SH-SY5Y (cell line): Measurements from ENCODE around the gene TTC28.
A peak's percentile ranks its signal among the peaks of the same experiment; 100 is the strongest.

Experiments
- GATA2 ChIP-seq: IDR thresholded peaks from 2 replicates; pipeline ENCODE4 v1.6.1; 2011; ENCODE audit warnings: mild to moderate bottlenecking, low read depth, low read length
- GATA3 ChIP-seq: IDR thresholded peaks from 2 replicates; pipeline ENCODE4 v1.6.1; 2011; ENCODE audit warnings: low read depth, mild to moderate bottlenecking, low read length, moderate library complexity

Gene TTC28

DNA sequence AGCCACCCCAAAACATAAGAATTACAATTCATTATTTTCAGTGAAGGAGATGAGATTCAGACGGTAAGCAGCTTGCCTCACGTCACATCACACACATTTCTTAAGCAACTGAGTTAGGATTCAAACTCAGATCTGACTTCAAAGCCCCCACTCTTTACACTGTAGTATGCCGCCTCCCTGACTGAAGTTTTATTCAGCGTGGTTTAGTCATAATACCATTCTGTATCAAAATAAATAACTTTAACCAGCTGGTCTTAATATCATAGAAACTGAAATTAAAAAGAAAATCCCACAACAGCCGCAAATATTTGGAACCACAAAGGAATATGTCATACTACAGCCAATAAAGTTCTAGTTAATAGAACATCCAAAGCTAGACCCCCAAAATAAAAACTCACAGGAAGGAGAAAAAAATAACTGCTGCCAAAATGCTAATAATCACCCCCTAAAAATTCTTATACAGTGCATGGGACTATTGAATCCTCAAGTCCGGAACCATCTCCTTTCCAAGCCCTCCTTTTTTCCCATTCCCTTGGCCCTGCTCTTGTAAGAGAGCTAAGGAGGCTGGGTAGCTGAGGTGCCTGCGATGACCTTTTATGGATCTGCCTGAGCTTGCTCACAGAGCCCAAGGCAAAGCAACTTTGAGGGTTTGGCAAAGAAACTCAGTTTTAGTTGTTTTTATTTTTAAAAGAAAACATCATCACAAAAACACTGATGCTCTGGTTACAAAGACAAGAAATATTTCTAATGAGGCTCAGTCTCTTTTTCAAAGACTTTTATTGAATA, 334.5 kb downstream of the TTC28 start:
- TF ChIP-seq GATA2 (no peak), GATA3 (no peak)

DNA sequence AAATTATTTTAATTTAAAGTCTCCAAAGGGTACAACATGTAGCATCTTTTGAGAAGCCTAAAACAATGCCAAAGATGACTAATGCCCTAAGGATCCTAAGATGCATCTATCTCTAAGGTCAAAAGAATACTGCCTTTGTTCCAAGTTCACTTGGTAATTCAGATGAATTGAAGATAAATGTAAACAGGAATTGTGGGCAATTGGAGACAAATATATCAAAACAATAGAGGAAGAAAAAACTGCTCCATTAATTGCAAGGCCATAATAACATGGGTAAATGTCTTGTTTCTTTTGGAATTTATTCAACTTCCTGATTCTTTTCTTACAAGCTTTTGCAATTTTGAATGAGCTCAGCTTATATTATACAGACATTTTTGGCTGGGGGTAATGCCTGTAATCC, 338.6 kb downstream of the TTC28 start:
- TF ChIP-seq GATA3 (no peak), GATA2 (no peak)

DNA sequence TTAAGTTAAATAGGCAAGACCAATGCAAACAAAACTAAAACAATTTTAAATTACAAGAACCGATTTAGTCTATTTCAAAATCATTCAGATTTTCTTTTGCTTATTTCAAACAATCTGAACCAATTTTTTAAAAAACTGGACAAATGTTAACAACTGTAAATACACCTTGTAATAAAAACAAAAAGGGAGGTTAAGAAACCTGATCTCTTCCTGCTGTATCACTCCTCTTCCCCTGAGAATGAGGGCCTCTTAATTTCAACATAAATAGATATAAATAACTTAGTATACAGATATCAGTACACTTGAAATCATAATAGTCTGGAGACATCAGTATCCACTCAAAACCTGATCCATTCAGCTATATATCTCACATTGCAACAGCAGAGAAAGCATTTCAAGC, 346.6 kb downstream of the TTC28 start:
- TF ChIP-seq GATA3 (no peak), GATA2 (no peak)

DNA sequence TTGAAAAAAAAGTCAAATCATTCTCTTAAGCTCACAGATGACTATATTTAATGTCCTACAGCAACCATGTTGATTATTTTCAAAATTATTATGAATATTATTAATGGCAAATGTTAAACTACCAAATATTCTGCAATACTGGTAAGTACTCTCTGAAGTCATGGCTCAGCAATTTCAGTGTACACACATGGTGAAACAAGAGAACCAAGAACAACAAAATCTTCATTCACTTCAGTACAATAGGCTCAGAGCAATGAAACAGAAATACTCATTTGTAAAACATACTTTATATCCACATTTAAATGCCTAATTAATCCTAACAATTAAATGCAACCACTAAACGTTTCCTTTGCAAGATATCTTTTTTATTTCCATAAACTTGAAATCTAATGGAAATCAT, 347.2 kb downstream of the TTC28 start:
- TF ChIP-seq GATA2 = no peak
- no peak for TF ChIP-seq GATA3

DNA sequence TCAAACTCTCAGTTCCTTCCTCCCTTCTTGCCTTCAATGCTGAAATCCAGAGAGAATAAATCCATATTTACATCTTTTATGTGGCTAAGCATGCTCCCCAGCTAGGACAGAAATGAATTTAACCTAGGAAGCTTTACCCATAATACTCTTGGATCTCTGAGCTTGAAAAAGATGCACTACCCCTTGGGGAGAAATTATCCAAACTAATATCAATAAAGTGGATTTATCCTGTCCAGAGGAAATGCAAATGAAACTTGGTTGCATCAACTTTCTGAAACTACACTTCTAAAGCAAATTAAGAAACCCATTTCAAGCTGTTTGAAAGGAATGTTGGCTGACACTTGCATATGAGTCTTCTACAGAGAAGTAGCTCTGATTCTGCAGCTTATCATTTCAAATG, 347.9 kb downstream of the TTC28 start:
- TF ChIP-seq GATA3 (no peak), GATA2 (no peak)

DNA sequence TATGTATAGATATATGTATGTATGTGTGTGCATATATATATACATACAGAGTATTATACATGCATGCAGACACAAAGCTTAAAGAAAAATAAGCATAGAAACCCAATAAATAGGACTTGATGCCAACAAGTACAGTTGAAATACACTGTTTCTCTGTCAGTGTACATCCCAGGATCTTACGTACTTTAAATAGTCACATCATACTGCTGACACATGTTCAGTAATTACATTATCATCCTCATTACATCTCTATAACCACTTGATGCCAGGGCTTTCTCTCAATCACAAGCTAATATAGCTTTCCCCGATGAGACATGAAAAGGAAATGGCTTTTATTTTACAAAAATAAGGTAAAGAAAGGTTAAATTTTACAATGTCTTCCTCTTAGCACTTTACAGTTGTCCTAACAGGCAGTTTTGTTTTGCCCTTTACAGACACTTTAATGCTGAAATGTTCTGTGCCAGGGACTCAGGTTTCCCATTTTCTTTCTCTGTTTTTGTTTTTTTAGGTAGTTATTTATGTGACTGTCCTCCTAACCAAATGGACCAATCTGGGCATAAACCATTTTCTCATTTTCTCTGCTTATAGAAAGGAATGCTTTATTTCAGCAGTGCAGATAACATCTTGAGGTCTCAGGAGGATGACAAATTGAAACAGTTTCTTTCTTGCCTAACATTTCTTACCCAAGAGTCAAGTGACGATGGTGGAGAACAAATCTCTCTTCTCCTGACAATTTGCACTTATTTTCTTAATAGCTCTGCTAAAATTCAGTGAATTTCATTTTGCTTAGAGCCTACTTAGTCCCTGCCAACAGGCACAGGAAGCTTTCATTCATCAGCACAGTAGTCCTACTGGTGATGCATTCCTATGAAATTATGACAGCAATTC, 350.2 kb downstream of the TTC28 start:
- TF ChIP-seq GATA2 (peak; percentile 58; the same call in 1 of the 2 replicates), GATA3 (peak; percentile 55; the same call in 1 of the 2 replicates)

DNA sequence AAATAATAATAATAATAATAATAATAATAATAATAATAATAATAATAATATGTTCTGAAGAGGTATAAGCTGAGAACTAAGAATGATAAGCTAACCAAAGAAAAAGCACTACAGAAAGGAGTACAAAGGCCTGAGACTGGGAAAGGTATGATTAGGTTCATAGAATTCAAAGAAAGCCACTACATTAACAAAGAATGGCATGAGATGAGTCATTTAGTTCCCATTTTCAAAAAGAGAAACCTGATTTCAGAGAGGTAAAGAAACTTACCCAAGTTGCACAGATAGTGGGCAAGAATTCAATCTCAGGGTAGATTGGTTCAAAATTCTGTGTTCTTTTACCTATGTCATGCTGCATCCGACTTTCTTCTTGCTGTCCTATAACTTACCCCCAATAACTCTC, 350.9 kb downstream of the TTC28 start:
- TF ChIP-seq GATA3 = no peak
- TF ChIP-seq GATA2 = no peak

DNA sequence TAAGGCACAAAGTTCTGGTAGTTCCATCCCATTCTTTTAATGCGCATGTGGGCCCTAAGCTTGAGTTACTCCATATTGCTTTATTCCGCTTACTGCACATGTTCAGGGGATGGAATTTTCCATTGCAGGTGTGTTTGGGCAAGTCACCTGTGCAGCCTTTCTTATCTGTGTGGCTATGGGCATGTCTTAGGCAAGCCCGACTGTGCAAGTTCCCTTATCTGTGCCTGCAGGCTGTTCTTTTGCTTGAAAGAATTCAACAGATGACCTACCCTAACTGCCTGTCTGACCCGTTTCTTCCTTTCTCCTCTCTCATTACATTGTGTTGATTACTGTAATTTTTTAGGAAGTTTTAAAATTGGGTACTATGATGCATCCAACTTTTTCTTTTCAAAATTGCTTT, 363.6 kb downstream of the TTC28 start:
- TF ChIP-seq GATA2 (no peak), GATA3 (no peak)

DNA sequence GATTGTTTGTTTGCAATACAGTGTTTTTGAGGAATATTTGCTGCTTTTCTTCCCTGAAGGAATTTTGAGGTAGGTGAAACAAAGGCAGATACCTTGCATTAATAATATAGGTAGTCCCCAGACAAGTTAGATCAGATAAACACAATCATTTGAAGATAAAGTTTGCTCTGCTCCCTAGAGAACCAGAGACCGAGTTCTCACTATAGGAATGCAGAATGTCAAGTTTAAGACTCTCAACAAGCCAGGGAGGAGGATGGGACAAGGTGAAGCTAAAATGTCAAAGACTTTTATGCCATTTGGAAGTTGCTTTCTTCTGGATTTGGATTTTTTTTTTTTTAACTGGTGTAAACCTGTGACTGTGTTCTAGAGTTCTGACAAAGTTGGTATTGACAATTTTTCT, 364.7 kb downstream of the TTC28 start:
- no peak for TF ChIP-seq GATA3
- TF ChIP-seq GATA2 = no peak

DNA sequence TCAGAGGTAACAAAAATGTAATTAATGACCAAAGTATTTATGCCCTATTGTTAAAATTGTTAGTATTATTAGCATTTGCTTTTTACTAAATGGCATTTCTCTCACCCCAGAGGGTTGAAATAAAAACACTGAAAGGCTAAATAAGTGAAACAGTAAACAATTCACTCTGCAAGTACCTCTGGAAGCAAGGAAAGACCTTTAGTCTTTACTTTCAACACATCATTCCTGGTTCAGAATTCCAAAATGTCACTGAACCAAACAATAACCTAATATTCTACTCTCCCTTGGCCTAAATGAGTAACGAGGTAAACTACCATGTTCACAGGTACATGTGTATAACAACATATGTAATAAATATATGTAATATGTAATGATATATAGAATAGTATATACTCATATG, 369.3 kb downstream of the TTC28 start:
- TF ChIP-seq GATA3 (no peak), GATA2 (no peak)

DNA sequence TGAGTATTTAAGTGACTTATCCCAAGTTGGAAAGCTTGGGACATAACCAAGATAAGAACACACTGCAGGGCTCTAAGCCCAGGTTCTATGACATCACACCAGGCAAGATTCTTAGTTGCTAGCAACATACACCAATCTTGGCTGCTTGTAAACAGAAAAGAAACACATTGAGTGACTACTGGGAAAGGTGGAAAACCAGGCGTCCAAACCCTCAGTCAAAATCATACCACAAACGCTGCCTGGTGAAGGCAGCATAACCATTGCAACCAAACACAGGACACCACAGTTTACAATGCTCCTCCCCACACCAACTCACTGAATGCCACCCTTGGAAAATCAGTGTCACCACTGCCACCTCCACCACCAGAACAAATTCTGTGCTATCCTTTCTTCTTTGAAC, 379.9 kb downstream of the TTC28 start:
- TF ChIP-seq GATA2 (no peak), GATA3 (no peak)

DNA sequence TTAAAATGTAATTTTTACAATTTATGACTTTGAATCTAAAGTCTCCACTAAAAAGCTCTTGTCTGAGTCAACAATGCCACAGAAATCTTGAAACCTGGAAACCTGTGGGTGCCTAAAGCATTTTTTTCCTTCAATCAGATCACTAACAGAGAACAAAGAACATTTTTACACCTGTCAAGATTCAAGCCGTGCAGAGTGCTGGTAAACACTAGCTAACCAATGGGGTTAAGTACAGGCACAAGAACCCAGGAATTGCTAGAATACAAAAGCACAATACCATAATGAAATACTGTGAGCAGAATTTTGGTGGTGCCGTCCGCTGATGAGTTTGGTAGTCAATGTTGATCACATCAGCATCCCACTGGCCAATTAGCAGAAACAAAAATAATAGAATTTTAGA, 380.3 kb downstream of the TTC28 start:
- TF ChIP-seq GATA3 = no peak
- no peak for TF ChIP-seq GATA2

DNA sequence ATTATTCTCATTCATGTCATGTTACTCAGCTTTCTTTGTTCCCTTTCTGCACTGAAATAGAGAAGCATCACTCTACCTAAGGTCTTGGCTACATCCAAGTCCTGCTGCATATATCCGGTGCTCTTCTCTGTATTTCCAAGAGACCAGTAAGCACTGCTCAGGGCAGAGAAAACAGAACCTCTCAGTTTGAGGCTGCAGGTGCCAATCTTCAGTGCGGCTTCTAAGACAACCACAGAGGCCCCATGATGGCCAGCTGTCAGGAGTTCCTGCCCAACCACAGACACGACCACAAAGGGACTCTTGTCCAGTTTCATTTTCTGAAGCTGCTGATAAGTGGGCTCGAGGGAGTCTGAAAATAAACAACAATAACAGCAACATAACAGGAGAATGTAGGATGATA, 382.1 kb downstream of the TTC28 start:
- TF ChIP-seq GATA2 (no peak), GATA3 (no peak)

DNA sequence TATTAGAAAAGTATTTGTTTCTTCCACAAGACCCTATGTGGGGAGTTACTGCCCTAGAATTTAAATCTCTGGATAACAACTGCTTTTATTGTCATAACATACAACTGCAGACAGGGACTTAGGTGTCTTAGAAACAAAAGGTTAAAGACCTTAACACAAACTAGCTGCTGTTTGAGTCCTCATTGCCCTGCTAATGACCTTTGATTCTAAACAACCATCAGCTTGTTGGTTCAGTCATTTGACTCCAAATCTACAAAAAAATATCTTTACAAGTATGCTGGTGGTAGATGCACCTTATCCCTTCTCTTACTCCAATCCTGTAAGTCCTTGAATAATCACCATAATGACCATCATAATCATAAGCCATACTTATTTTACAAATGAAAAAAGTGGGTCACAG, 383.2 kb downstream of the TTC28 start:
- TF ChIP-seq GATA3 = no peak
- TF ChIP-seq GATA2 = no peak

DNA sequence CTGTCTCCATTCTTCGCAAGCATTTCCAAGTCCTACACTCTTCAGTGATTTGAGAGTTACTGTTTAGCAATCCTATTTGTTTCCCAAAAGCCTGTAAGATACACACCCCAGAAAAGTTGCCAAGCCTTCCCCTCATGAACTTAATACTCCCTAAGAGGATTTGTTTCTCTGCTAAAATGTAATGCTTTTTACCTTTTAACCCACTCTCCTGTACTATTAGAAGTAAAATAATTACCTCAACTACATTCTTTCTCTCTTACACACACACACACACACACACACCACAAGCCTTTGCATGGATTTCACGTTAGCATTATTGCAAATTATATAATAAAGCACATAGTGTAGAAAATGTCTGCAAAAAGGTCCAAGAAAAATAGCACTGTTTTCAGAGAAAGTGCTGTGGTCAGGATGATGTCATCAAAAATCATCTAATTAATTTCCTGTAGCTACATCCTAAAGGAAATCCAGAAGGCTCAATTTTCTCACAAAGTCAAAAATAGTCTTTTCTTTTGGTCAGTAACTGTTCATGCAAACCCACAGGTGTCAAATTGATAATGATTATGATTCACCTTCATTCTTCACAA, 396.5 kb downstream of the TTC28 start:
- TF ChIP-seq GATA2 (no peak), GATA3 (no peak)
